ELF-1 (cell line): ENCODE results near the gene RPL6.

Experiments
- DNase-seq: peaks from one replicate; pipeline ENCODE4 v3.0.0-alpha.2; 2016; ENCODE audit warnings: low read depth, low spot score

Gene RPL6

GRCh38 chr12:112380663-112381405, 28.6 kb downstream of the RPL6 start:
- peak; percentile 42 for DNase-seq

- DNase-seq, result no peak
These were observed 34.3 kb downstream of the RPL6 start for GRCh38 chr12:112375105-112375504.

GRCh38 chr12:112374166-112374740, 35.2 kb downstream of the RPL6 start:
- no peak for DNase-seq

GRCh38 chr12:112370868-112371510, 38.4 kb downstream of the RPL6 start:
- no peak for DNase-seq

GRCh38 chr12:112370199-112370598, 39.2 kb downstream of the RPL6 start:
- no peak for DNase-seq

- no peak for DNase-seq
These were observed 40.5 kb downstream of the RPL6 start for GRCh38 chr12:112368856-112369255.

GRCh38 chr12:112367965-112368364, 41.4 kb downstream of the RPL6 start:
- DNase-seq, result no peak

GRCh38 chr12:112362310-112362709, 47.1 kb downstream of the RPL6 start:
- DNase-seq, result no peak

- DNase-seq, result no peak
These were observed 48.1 kb downstream of the RPL6 start for GRCh38 chr12:112361271-112361670.

GRCh38 chr12:112359290-112359689, 50.1 kb downstream of the RPL6 start:
- DNase-seq, result no peak

- no peak for DNase-seq
These were observed 52.2 kb downstream of the RPL6 start for GRCh38 chr12:112357214-112357613.
